Stimulated activated CD4-positive, alpha-beta T cell treated with anti-CD3 and anti-CD28 coated beads, Interleukin-4, amount 100 ng/mL, for 24 hours (primary cell): ENCODE data around the gene SNRPB2.
A peak's percentile ranks its signal among the peaks of the same experiment; 100 is the strongest.

ENCODE experiments used
- DNase-seq: peaks from one replicate; pipeline ENCODE4 v3.0.0-alpha.2; 2020

SNRPB2 gene

GRCh38 chr20:16740365-16741072 lies 10.7 kb downstream of the SNRPB2 start:
- DNase-seq: no peak

DNA sequence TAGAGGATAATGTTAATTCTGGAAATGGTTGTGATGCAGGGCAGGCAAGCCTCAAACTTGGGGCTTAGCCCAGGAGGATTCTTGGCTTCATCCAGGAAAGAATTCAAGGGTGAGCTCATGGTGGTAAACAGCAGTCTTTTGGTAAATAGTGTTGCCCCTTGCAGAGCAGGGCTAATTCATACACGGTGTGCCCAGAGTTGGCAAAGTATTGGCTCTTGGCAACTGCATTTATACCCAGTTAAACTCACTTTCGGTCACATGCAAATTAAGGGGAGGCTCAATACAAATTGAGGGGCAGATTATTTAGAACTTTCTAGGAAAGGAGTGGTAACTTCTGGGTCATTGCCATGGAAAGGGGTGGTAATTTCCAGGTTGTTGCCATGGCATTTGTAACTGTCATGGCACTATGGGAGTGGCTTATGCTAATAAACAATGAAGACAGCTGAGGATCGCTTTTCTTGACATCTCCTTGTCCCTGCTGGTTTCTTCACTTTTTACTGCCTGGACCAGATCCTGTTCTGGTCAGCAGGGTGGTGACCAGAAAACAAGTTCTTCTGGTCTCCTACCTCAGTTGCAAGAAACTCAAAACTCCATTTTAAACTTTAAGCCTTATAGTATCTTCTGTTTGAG lies 14.5 kb downstream of the SNRPB2 start:
- no peak for DNase-seq

- DNase-seq: no peak
Observed at GRCh38 chr20:16745204-16745603, 15.4 kb downstream of the SNRPB2 start.

GRCh38 chr20:16747291-16747811 lies 17.5 kb downstream of the SNRPB2 start:
- DNase-seq: no peak

DNA sequence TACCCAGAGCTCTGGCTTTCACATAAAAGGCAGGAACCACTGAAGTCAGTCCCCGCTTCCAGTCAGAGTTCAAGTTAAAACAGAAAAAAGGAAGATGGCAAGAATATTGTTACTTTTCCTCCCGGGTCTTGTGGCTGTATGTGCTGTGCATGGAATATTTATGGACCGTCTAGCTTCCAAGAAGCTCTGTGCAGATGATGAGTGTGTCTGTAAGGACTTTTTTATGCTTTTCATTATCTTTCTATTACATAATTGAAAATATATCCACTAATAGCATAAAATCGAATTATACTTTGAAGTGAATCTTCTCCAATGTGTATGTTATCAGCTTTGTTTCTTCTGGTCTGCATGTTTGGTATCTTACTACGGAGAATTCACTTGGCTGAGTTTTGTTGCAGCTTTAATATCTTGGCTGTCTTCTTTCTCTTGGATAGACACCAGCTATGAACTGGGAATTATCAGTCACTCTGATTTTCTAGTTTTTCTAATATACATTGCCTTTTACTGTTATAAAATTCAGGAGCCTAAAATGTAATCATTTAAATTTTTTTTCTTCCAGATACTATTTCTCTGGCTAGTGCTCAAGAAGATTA lies 18.6 kb downstream of the SNRPB2 start, which contains the start of gene OTOR:
OTOR (plus strand) TSS at position 51 of the 593 bp plus-strand sequence; CDS start at position 95, 44 bp downstream.
- DNase-seq: no peak

DNA sequence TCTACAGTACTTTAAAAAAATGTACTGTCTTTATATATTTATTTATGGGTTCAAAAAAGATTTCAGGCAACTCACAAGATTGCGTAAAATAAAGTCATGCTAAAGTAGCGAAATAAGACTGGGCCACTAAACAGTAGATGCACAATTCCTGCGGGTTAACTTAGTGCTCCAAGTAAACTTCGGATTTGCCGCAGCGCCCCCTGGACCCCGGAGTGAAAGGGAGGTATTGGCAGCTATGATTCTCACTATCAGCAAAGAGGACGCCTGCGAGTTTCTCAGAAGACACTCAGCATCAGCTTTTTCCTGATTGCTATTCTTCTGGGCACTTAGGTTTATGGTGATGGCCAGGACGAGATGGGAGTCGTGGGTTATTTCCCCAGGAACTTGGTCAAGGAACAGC lies 19.7 kb downstream of the SNRPB2 start:
- DNase-seq: no peak

GRCh38 chr20:16752082-16752481 lies 22.3 kb downstream of the SNRPB2 start:
- DNase-seq: no peak

- DNase-seq: no peak
Observed at GRCh38 chr20:16752901-16753300, 23.1 kb downstream of the SNRPB2 start.

GRCh38 chr20:16758454-16759180 lies 28.8 kb downstream of the SNRPB2 start:
- DNase-seq: no peak

DNA sequence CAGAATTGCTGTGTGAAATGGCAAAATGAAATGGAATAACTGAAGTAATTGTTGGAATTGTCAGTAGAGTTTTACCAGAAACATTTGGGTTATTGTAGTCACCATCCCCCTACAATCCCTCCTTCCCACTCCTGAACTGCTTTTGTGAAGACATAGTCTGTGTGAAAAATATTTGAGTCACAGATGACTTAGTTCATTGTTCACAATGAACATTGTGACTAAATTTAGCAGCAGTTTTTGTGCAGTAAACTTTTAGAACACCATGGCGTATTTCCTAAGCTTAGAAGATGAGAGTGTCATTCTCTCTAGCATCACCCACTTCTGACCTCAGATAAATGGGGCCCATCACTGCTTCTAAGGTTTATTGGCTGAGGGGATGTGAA lies 29.3 kb downstream of the SNRPB2 start:
- DNase-seq: no peak

DNA sequence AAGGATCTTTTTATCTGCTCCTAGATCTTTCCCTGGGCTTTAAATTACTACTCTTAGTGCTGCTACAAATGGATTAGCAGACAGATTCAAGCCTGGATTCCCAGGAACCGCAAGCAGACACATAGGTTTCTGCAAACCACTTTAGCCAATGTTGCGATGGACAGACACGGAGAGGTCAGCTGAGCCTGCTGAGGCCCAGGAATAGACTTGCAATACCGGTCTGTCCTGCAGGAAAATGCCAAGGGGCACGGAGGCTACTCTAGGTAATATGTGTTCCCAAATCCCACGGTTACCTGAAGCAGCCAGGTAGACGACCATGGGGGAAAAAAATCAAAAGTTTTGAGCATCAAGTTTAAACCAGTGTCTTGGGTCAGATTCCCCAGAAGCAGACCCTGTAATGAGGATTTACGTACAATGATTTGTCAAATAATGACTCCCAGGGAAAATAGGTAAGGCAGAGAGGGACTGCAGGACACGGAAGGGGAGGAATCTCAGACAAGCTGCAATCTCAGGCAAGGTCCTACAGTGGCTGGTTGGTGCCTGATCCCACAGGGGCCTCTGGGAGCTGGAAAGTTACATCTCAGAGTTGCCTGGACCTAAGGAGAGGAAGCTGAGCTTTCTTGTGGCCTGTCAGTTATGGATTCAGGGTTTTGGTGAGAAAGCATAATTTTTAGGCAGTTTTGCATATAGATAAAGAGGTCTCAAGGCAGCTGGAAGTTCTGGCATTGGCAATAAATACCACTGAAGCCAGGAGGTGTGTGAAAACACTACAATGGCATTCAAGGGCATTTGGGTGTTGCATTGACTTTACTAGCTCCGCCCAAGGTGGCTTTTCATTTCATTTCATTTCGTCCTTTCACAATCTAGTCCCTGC lies 30.8 kb downstream of the SNRPB2 start:
- DNase-seq: no peak

- DNase-seq: peak; percentile 44
Observed at GRCh38 chr20:16761305-16761829, 31.5 kb downstream of the SNRPB2 start.

DNA sequence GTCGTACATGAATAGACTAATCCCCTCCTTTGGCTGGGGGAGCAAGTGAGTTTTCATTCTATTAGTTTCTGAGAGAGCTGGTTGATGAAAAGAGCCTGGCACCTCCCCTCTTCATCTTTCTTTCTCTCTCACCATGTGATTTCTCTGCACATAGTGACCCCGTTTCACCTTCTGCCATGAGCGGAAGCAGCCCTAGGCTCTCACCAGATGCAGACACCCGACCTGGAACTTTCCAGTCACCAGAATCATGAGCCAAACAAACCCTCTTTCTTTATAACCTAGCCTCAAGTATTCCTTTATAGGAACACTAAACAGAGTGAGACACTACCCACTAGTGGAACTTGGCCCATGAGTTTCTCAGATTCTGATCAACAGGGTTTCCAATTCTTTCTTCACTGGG lies 34.7 kb downstream of the SNRPB2 start:
- no peak for DNase-seq

DNA sequence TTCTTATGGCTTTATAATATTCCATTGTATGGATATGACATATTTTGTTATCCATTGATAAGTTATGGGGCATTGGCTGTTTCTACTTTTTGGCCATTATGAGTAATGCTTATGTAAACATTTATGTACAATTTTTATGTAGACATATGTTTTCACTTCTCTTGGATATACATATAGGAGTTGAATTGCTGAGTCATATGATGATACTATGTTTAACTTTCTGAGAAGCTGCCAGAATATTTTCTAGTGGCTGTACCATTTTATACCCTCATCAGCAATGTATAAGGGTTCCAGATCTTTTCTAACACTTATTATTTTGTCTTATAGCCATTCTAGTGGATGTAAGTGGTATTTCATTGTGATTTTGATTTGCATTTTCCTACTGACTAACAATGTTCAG lies 41.4 kb downstream of the SNRPB2 start:
- DNase-seq: no peak

DNA sequence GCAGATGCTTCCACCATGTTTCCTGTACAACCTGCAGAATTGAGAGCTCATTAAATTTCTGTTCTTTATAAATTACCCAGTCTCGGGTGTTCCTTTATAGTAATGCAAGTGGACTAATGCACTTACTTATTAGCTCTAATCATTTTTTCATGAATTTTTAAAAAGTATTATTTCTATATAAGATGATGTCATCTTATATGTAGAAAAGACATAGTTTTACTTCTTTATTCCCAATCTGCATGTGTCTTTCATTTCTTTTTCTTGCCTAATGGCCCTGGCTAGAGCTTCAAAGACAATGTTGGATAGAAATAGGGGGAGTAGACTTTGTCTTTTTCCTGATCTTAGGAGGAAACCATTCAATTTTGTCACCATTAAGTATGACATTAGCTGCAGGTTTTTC lies 46.1 kb downstream of the SNRPB2 start:
- no peak for DNase-seq

DNA sequence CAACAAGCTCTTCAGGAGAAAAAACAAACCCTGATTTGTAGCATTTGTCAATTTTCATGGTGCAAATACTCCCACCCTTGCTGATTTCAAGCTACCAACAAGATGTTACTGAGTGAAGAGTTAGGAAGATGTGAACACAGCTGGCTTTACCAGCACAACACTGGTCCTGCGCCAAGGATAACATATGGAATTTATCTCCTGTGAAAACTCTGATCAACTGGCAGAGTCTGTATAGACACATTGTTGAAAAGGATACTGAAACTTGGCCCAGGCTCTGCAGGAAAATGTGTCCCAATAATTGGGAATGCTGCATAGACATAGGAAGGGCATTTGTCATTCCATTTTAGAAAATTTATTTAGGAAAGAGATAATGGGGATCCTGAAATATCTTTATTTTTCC lies 47.3 kb downstream of the SNRPB2 start:
- DNase-seq: no peak

- no peak for DNase-seq
Observed at GRCh38 chr20:16778159-16778558, 48.3 kb downstream of the SNRPB2 start.

GRCh38 chr20:16781496-16781895 lies 51.7 kb downstream of the SNRPB2 start:
- no peak for DNase-seq

GRCh38 chr20:16785226-16785625 lies 55.4 kb downstream of the SNRPB2 start:
- no peak for DNase-seq
